ENCODE results near the gene RHOU. TPM values are rescaled to one million over a fixed set of nuclear protein-coding genes. Genes with fewer than 3 reads are reported as not detected.
A peak's percentile ranks its signal among the peaks of the same experiment; 100 is the strongest.

The RHOU gene
- total RNA-seq = 1 to 10 TPM in 1 of 3 donors, under 1 TPM in 2; 0.33 to 1.6 (median 0.82) TPM
- 6.8 TPM for total RNA-seq (2013)

GRCh38 chr1:228734881-228735801, at the start of gene RHOU:
Gene RHOU (plus strand): TSS chr1:228735479. CDS start chr1:228735743, 264 bp downstream.
- Mint-ChIP-seq H3K9me3 (no peaks in the 10 kb centered on the region), H3K27me3 (ENCODE audit: low read depth in 2 of 2) (peaks cover 20 to 39% of the 10 kb centered on the region in 2 donors), H3K27ac (peak within 1 kb of the TSS in 1 of 2 donors; percentile 57), H3K36me3 (no peaks in the 10 kb centered on the region), H3K4me3 (peak within 1 kb of the TSS; percentile 90), H3K4me1 (peaks cover 6 to 13% of the 10 kb centered on the region in 2 donors)
- 2% methylated on average over 107 of the region's 107 CpGs for WGBS (ENCODE audit: insufficient coverage)
- H3K27ac ChIP-seq (ENCODE audit: low read length) = no peak within 1 kb of the TSS
- peak; percentile 69 for TF ChIP-seq CTCF (IDR thresholded peaks at IDR 0.05)
- DNase-seq = peak; percentile 66 to 85
- peaks cover 2% of the 10 kb centered on the region for H3K27me3 ChIP-seq (ENCODE audit: control insufficient read depth, insufficient read depth, low read length)
- peaks cover 26% of the 10 kb centered on the region for H3K4me1 ChIP-seq (ENCODE audit: control insufficient read depth, insufficient read depth, low read length)
- ATAC-seq = peak; percentile 91 to 92 (median 92)
- no peaks in the 10 kb centered on the region for H3K36me3 ChIP-seq (ENCODE audit: control insufficient read depth, insufficient read depth, low read length)
- H3K9me3 ChIP-seq (ENCODE audit: control insufficient read depth, insufficient read depth, low read length) = no peaks in the 10 kb centered on the region
- H3K4me3 ChIP-seq (ENCODE audit: low read length) = peak within 1 kb of the TSS; percentile 34
- intact Hi-C loops (cut with micrococcal nuclease) = loop anchor here (1.0 kb wide), 1 partner anchor 492 kb away; no protein-coding TSS in a partner anchor

GRCh38 chr1:228687587-228687986, 47.7 kb upstream of the RHOU start:
- H3K36me3 Mint-ChIP-seq = no peaks in the 10 kb centered on the region
- Histone ChIP-seq H3K4me3 (ENCODE audit: low read length) (no peak overlapping the region), H3K27ac (ENCODE audit: low read length) (no peak overlapping the region), H3K4me1 (ENCODE audit: control insufficient read depth, insufficient read depth, low read length) (no peaks in the 10 kb centered on the region), H3K27me3 (ENCODE audit: control insufficient read depth, insufficient read depth, low read length) (peaks cover 2% of the 10 kb centered on the region), H3K9me3 (ENCODE audit: control insufficient read depth, insufficient read depth, low read length) (no peaks in the 10 kb centered on the region), H3K36me3 (ENCODE audit: control insufficient read depth, insufficient read depth, low read length) (no peaks in the 10 kb centered on the region)
- 94% methylated on average over 6 of the region's 6 CpGs for WGBS (ENCODE audit: insufficient coverage)
- intact Hi-C loops (cut with micrococcal nuclease) = no loop called here
- H3K4me1 Mint-ChIP-seq = no peaks in the 10 kb centered on the region
- H3K9me3 Mint-ChIP-seq = no peaks in the 10 kb centered on the region
- no peak overlapping the region for H3K27ac Mint-ChIP-seq
- H3K4me3 Mint-ChIP-seq = no peak overlapping the region
- no peak for ATAC-seq
- DNase-seq = no peak
- no peak for TF ChIP-seq CTCF (IDR thresholded peaks at IDR 0.05)
- peaks cover 22 to 31% of the 10 kb centered on the region in 2 donors for H3K27me3 Mint-ChIP-seq (ENCODE audit: low read depth in 2 of 2)

GRCh38 chr1:228689255-228689654, 46.0 kb upstream of the RHOU start:
- peaks cover 18 to 25% of the 10 kb centered on the region in 2 donors for H3K27me3 Mint-ChIP-seq (ENCODE audit: low read depth in 2 of 2)

More at GRCh38 chr1:228689255-228689654, 46.0 kb upstream of the RHOU start:
- Mint-ChIP-seq H3K27ac (no peak overlapping the region), H3K4me1 (no peaks in the 10 kb centered on the region), H3K4me3 (no peak overlapping the region), H3K36me3 (no peaks in the 10 kb centered on the region), H3K9me3 (no peaks in the 10 kb centered on the region)
- 87% methylated on average over 4 of the region's 4 CpGs for WGBS (ENCODE audit: insufficient coverage)
- ATAC-seq (no peak), DNase-seq (no peak)
- no peak overlapping the region for H3K4me3 ChIP-seq (ENCODE audit: low read length)
- no peaks in the 10 kb centered on the region for H3K36me3 ChIP-seq (ENCODE audit: control insufficient read depth, insufficient read depth, low read length)
- H3K27ac ChIP-seq (ENCODE audit: low read length) = no peak overlapping the region
- no peaks in the 10 kb centered on the region for H3K4me1 ChIP-seq (ENCODE audit: control insufficient read depth, insufficient read depth, low read length)
- H3K27me3 ChIP-seq (ENCODE audit: control insufficient read depth, insufficient read depth, low read length) = no peaks in the 10 kb centered on the region
- no peak for TF ChIP-seq CTCF (IDR thresholded peaks at IDR 0.05)
- intact Hi-C loops (cut with micrococcal nuclease) = no loop called here
- H3K9me3 ChIP-seq (ENCODE audit: control insufficient read depth, insufficient read depth, low read length) = no peaks in the 10 kb centered on the region
